Smooth muscle cell (in vitro differentiated cells): ENCODE results near the gene CLNS1A. TPM values are rescaled to one million over a fixed set of nuclear protein-coding genes. Genes with fewer than 3 reads are reported as not detected.

Source experiments
- DNase-seq: peaks from one replicate; lab custom pipeline; 2025; ENCODE audit not compliant: unreplicated experiment; lab: John Stamatoyannopoulos, UW
- H2AFZ ChIP-seq: fragments of 200-600 bp; sonication (generic); 2 replicates; pipeline ENCODE4 v1.6.0; 2016; ENCODE audit warnings: antibody characterized with exemption, low read depth, mild to moderate bottlenecking
- H3F3A ChIP-seq: fragments of 200-600 bp; sonication (generic); 2 replicates; pipeline ENCODE4 v1.6.0; 2017; ENCODE audit warnings: antibody characterized with exemption, low read depth
- H3K27ac ChIP-seq: fragments of 200-600 bp; sonication (generic); 2 replicates; pipeline ENCODE4 v1.5.1; 2016; ENCODE audit warnings: low read depth, mild to moderate bottlenecking
- H3K27me3 ChIP-seq: fragments of 200-600 bp; sonication (generic); 2 replicates; pipeline ENCODE4 v1.6.1; 2016; ENCODE audit warnings: low read depth, mild to moderate bottlenecking
- H3K36me3 ChIP-seq: fragments of 200-600 bp; sonication (generic); 2 replicates; pipeline ENCODE4 v1.5.1; 2016; ENCODE audit warnings: low read depth
- H3K4me1 ChIP-seq: fragments of 200-600 bp; sonication (generic); 2 replicates; pipeline ENCODE4 v1.5.1; 2016; ENCODE audit warnings: low read depth
- H3K4me2 ChIP-seq: fragments of 200-600 bp; sonication (generic); 2 replicates; pipeline ENCODE4 v1.6.0; 2016; ENCODE audit warnings: mild to moderate bottlenecking
- H3K4me3 ChIP-seq: fragments of 200-600 bp; sonication (generic); 2 replicates; pipeline ENCODE4 v1.5.1; 2016; ENCODE audit warnings: mild to moderate bottlenecking
- H3K79me2 ChIP-seq: fragments of 200-600 bp; sonication (generic); 2 replicates; pipeline ENCODE4 v1.6.0; 2016; ENCODE audit warnings: low read depth, mild to moderate bottlenecking
- H3K9ac ChIP-seq: fragments of 200-600 bp; sonication (generic); 2 replicates; pipeline ENCODE4 v1.6.0; 2016; ENCODE audit warnings: low read depth
- H3K9me3 ChIP-seq: fragments of 200-600 bp; sonication (generic); replicated peaks from 2 replicates; pipeline ENCODE4 v1.5.1; 2016; ENCODE audit warnings: low read depth
- H4K20me1 ChIP-seq: fragments of 200-600 bp; sonication (generic); 2 replicates; pipeline ENCODE4 v1.6.0; 2016; ENCODE audit warnings: low read depth
- CTCF ChIP-seq: fragments of 200-600 bp; sonication (generic); IDR thresholded peaks from 2 replicates; pipeline ENCODE4 v1.5.1; 2017; ENCODE audit warnings: borderline replicate concordance, mild to moderate bottlenecking, antibody characterized with exemption; ENCODE audit not compliant: insufficient read depth, poor library complexity, severe bottlenecking
- WGBS: methylation state at CpG from one replicate; pipeline ENCODE4 v1.1.7; 2016; ENCODE audit warnings: low lambda C conversion rate; 5-methylcytosine and 5-hydroxymethylcytosine counted together
- polyA plus RNA-seq: library from polyadenylated mRNA; unstranded; fragments of >200 nt; fragmentation: Nextera tagmentation; extraction: Ambion mirVana; gene quantifications from 2 replicates; pipeline ENCODE4 v1.2.1, GENCODE V29; 2016
- total RNA-seq: library from RNA; depleted of rRNA; stranded (reverse); fragments of >200 nt; gene quantifications from 2 replicates; pipeline ENCODE4 v1.2.3, GENCODE V29; 2014

The CLNS1A gene
- total and polyA plus RNA-seq, 2 experiments from 2014 or later = 67.3 to 132 TPM

DNA sequence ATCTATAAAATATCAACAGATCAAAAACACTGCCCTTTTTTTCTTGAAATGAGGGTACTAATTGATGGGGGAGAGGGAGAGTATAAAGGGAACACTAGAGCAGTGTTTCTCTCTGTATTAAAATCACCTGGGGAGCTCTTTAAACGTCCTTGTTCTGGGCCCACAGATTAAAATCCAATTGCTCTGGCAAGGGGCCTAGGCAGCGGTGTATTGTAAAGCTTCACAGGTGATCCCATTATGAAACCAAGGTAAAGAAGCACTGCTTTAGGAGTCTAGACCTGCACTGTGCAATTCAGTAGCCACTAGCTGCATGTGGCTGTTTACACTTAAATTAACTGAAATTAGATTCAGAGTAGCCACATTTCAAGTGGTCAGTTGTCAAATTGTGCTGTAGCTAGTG is 44.9 kb downstream of the CLNS1A start:
- H3K79me2 ChIP-seq = no peaks in the 10 kb centered on the region
- H3K27ac ChIP-seq = no peak overlapping the region
- no peak overlapping the region for H3K4me2 ChIP-seq
- no peaks in the 10 kb centered on the region for H3F3A ChIP-seq
- no peaks in the 10 kb centered on the region for H3K36me3 ChIP-seq
- H3K9me3 ChIP-seq = no peaks in the 10 kb centered on the region
- H4K20me1 ChIP-seq = no peaks in the 10 kb centered on the region
- H2AFZ ChIP-seq = no peak overlapping the region
- H3K4me1 ChIP-seq = peaks cover 5% of the 10 kb centered on the region
- no peak for DNase-seq
- TF ChIP-seq CTCF = no peak
- no peak overlapping the region for H3K9ac ChIP-seq
- 87% methylated on average over 2 of the region's 2 CpGs for whole genome bisulfite sequencing
- H3K4me3 ChIP-seq = no peak overlapping the region
- H3K27me3 ChIP-seq = no peaks in the 10 kb centered on the region

DNA sequence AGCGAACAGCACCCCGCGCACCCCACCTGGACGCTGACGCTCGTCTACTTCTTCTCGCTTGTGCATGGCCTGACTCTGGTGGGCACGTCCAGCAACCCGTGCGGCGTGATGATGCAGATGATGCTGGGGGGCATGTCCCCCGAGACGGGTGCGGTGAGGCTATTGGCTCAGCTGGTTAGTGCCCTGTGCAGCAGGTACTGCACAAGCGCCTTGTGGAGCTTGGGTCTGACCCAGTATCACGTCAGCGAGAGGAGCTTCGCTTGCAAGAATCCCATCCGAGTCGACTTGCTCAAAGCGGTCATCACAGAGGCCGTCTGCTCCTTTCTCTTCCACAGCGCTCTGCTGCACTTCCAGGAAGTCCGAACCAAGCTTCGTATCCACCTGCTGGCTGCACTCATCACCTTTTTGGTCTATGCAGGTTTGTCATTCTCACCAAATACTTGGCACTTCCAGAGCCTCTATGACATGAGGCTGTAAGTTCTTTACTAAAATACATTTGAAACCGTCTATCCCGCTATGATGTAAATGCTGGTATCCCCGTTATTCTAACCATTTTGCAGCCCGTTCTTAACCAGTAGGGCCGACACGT is 47.3 kb downstream of the CLNS1A start:
- H3K4me2 ChIP-seq = peak overlapping the region; percentile 97
- H3K27me3 ChIP-seq = no peaks in the 10 kb centered on the region
- DNase-seq = no peak
- no peaks in the 10 kb centered on the region for H3F3A ChIP-seq
- peak overlapping the region; percentile 65 for H3K4me3 ChIP-seq
- WGBS = 11% methylated on average over 31 of the region's 31 CpGs
- H4K20me1 ChIP-seq = no peaks in the 10 kb centered on the region
- H2AFZ ChIP-seq = peak overlapping the region; percentile 90
- no peaks in the 10 kb centered on the region for H3K9me3 ChIP-seq
- H3K9ac ChIP-seq = no peak overlapping the region
- no peak overlapping the region for H3K27ac ChIP-seq
- no peak for TF ChIP-seq CTCF
- H3K79me2 ChIP-seq = no peaks in the 10 kb centered on the region
- H3K36me3 ChIP-seq = no peaks in the 10 kb centered on the region
- peaks cover 5% of the 10 kb centered on the region for H3K4me1 ChIP-seq

GRCh38 chr11:77589521-77590193 is 47.9 kb downstream of the CLNS1A start, which contains the start of gene AQP11:
Gene AQP11, plus strand, starts transcription at chr11:77589953. Its CDS starts 40 bp downstream, at chr11:77589993.
- Histone ChIP-seq H3K4me2 (peak within 1 kb of the TSS; percentile 97), H3K4me3 (peak within 1 kb of the TSS; percentile 65), H3K9ac (peak within 1 kb of the TSS; percentile 45), H3K36me3 (no peaks in the 10 kb centered on the region), H3K79me2 (no peaks in the 10 kb centered on the region), H3F3A (no peaks in the 10 kb centered on the region), H3K4me1 (peaks cover 5% of the 10 kb centered on the region), H3K27me3 (no peaks in the 10 kb centered on the region), H4K20me1 (no peaks in the 10 kb centered on the region), H3K9me3 (no peaks in the 10 kb centered on the region), H3K27ac (no peak within 1 kb of the TSS), H2AFZ (peak within 1 kb of the TSS; percentile 90)
- peak; percentile 75 for DNase-seq
- WGBS = under 1% methylated on average over 51 of the region's 75 CpGs
- no peak for TF ChIP-seq CTCF
